Smooth muscle cell (in vitro differentiated cells): ENCODE measurements around the gene TPM3. TPM values are rescaled to one million over a fixed set of nuclear protein-coding genes. Genes with fewer than 3 reads are reported as not detected.
"Not testable (repeated sequence)": the region's sequence is repeated elsewhere in the genome, so short reads cannot be mapped to it uniquely, and the experiment has no call there.

Source experiments
- DNase-seq: peaks from one replicate; lab custom pipeline; 2025; ENCODE audit not compliant: unreplicated experiment; lab: John Stamatoyannopoulos, UW
- H2AFZ ChIP-seq: fragments of 200-600 bp; sonication (generic); 2 replicates; pipeline ENCODE4 v1.6.0; 2016; ENCODE audit warnings: antibody characterized with exemption, low read depth, mild to moderate bottlenecking
- H3F3A ChIP-seq: fragments of 200-600 bp; sonication (generic); 2 replicates; pipeline ENCODE4 v1.6.0; 2017; ENCODE audit warnings: antibody characterized with exemption, low read depth
- H3K27ac ChIP-seq: fragments of 200-600 bp; sonication (generic); 2 replicates; pipeline ENCODE4 v1.5.1; 2016; ENCODE audit warnings: low read depth, mild to moderate bottlenecking
- H3K27me3 ChIP-seq: fragments of 200-600 bp; sonication (generic); 2 replicates; pipeline ENCODE4 v1.6.1; 2016; ENCODE audit warnings: low read depth, mild to moderate bottlenecking
- H3K36me3 ChIP-seq: fragments of 200-600 bp; sonication (generic); 2 replicates; pipeline ENCODE4 v1.5.1; 2016; ENCODE audit warnings: low read depth
- H3K4me1 ChIP-seq: fragments of 200-600 bp; sonication (generic); 2 replicates; pipeline ENCODE4 v1.5.1; 2016; ENCODE audit warnings: low read depth
- H3K4me2 ChIP-seq: fragments of 200-600 bp; sonication (generic); 2 replicates; pipeline ENCODE4 v1.6.0; 2016; ENCODE audit warnings: mild to moderate bottlenecking
- H3K4me3 ChIP-seq: fragments of 200-600 bp; sonication (generic); 2 replicates; pipeline ENCODE4 v1.5.1; 2016; ENCODE audit warnings: mild to moderate bottlenecking
- H3K79me2 ChIP-seq: fragments of 200-600 bp; sonication (generic); 2 replicates; pipeline ENCODE4 v1.6.0; 2016; ENCODE audit warnings: low read depth, mild to moderate bottlenecking
- H3K9ac ChIP-seq: fragments of 200-600 bp; sonication (generic); 2 replicates; pipeline ENCODE4 v1.6.0; 2016; ENCODE audit warnings: low read depth
- H3K9me3 ChIP-seq: fragments of 200-600 bp; sonication (generic); replicated peaks from 2 replicates; pipeline ENCODE4 v1.5.1; 2016; ENCODE audit warnings: low read depth
- H4K20me1 ChIP-seq: fragments of 200-600 bp; sonication (generic); 2 replicates; pipeline ENCODE4 v1.6.0; 2016; ENCODE audit warnings: low read depth
- CTCF ChIP-seq: fragments of 200-600 bp; sonication (generic); IDR thresholded peaks from 2 replicates; pipeline ENCODE4 v1.5.1; 2017; ENCODE audit warnings: borderline replicate concordance, mild to moderate bottlenecking, antibody characterized with exemption; ENCODE audit not compliant: insufficient read depth, poor library complexity, severe bottlenecking
- WGBS: methylation state at CpG from one replicate; pipeline ENCODE4 v1.1.7; 2016; ENCODE audit warnings: low lambda C conversion rate; 5-methylcytosine and 5-hydroxymethylcytosine counted together
- polyA plus RNA-seq: library from polyadenylated mRNA; unstranded; fragments of >200 nt; fragmentation: Nextera tagmentation; extraction: Ambion mirVana; gene quantifications from 2 replicates; pipeline ENCODE4 v1.2.1, GENCODE V29; 2016
- total RNA-seq: library from RNA; depleted of rRNA; stranded (reverse); fragments of >200 nt; gene quantifications from 2 replicates; pipeline ENCODE4 v1.2.3, GENCODE V29; 2014

Gene TPM3
- total and polyA plus RNA-seq, 2 experiments from 2014 or later = 384 to 436 TPM

GRCh38 chr1:154237880-154238506, 46.1 kb upstream of the TPM3 start:
- H3K4me2 ChIP-seq = no peak overlapping the region
- no peaks in the 10 kb centered on the region for H3K4me1 ChIP-seq
- H3K4me3 ChIP-seq = no peak overlapping the region
- H2AFZ ChIP-seq = no peak overlapping the region
- DNase-seq = no peak
- WGBS = 94% methylated on average over 6 of the region's 6 CpGs
- H3K27me3 ChIP-seq = no peaks in the 10 kb centered on the region
- no peak for TF ChIP-seq CTCF
- no peak overlapping the region for H3K27ac ChIP-seq
- H3K79me2 ChIP-seq = peaks cover 83% of the 10 kb centered on the region
- peaks cover 93% of the 10 kb centered on the region for H4K20me1 ChIP-seq
- peaks cover 43% of the 10 kb centered on the region for H3K36me3 ChIP-seq
- no peaks in the 10 kb centered on the region for H3K9me3 ChIP-seq
- H3F3A ChIP-seq = peaks cover 6% of the 10 kb centered on the region
- H3K9ac ChIP-seq = no peak overlapping the region

- no peak overlapping the region for H3K27ac ChIP-seq
- peaks cover 83% of the 10 kb centered on the region for H3K79me2 ChIP-seq
- WGBS = 90% methylated on average over 2 of the region's 2 CpGs
- no peak overlapping the region for H3K4me2 ChIP-seq
- H3K9ac ChIP-seq = no peak overlapping the region
- no peaks in the 10 kb centered on the region for H3K27me3 ChIP-seq
- peaks cover 6% of the 10 kb centered on the region for H3F3A ChIP-seq
- no peak overlapping the region for H2AFZ ChIP-seq
- H3K4me3 ChIP-seq = no peak overlapping the region
- DNase-seq = no peak
- no peaks in the 10 kb centered on the region for H3K4me1 ChIP-seq
- peaks cover 38% of the 10 kb centered on the region for H3K36me3 ChIP-seq
- TF ChIP-seq CTCF = no peak
- H3K9me3 ChIP-seq = no peaks in the 10 kb centered on the region
- peaks cover 93% of the 10 kb centered on the region for H4K20me1 ChIP-seq
Measured at GRCh38 chr1:154237435-154237834, 45.5 kb upstream of the TPM3 start.

GRCh38 chr1:154236855-154237254, 45.0 kb upstream of the TPM3 start:
- no peaks in the 10 kb centered on the region for H3K4me1 ChIP-seq
- 97% methylated on average over 4 of the region's 4 CpGs for WGBS
- H3K79me2 ChIP-seq = peaks cover 86% of the 10 kb centered on the region
- TF ChIP-seq CTCF = no peak
- no peak overlapping the region for H3K9ac ChIP-seq
- no peak overlapping the region for H3K27ac ChIP-seq
- peaks cover 36% of the 10 kb centered on the region for H3K36me3 ChIP-seq
- no peak overlapping the region for H3K4me3 ChIP-seq
- no peaks in the 10 kb centered on the region for H3K9me3 ChIP-seq
- no peaks in the 10 kb centered on the region for H3K27me3 ChIP-seq
- no peak overlapping the region for H3K4me2 ChIP-seq
- H4K20me1 ChIP-seq = peaks cover 93% of the 10 kb centered on the region
- DNase-seq = no peak
- H2AFZ ChIP-seq = no peak overlapping the region
- H3F3A ChIP-seq = peaks cover 6% of the 10 kb centered on the region

GRCh38 chr1:154233127-154233526, 41.2 kb upstream of the TPM3 start:
- H3K4me1 ChIP-seq, H3K4me2 ChIP-seq, H3K4me3 ChIP-seq, DNase-seq, H3K9ac ChIP-seq, H2AFZ ChIP-seq, H3K27ac ChIP-seq, H3K27me3 ChIP-seq, H3F3A ChIP-seq, H3K9me3 ChIP-seq: not testable (repeated sequence)
- H3K79me2 ChIP-seq = peaks cover 96% of the 10 kb centered on the region
- WGBS = 90% methylated on average over 12 of the region's 12 CpGs
- peaks cover 96% of the 10 kb centered on the region for H4K20me1 ChIP-seq
- peaks cover 42% of the 10 kb centered on the region for H3K36me3 ChIP-seq

- H3K27me3 ChIP-seq, DNase-seq, H2AFZ ChIP-seq, H3F3A ChIP-seq, H3K9ac ChIP-seq, H3K4me2 ChIP-seq, H3K9me3 ChIP-seq, H3K4me1 ChIP-seq, H3K4me3 ChIP-seq, H3K27ac ChIP-seq: not testable (repeated sequence)
- Histone ChIP-seq H3K36me3 (peaks cover 44% of the 10 kb centered on the region), H4K20me1 (peaks cover 97% of the 10 kb centered on the region), H3K79me2 (peaks cover 94% of the 10 kb centered on the region)
- WGBS = 100% methylated on average over 3 of the region's 3 CpGs
Measured at GRCh38 chr1:154231112-154231511, 39.2 kb upstream of the TPM3 start.
